HL-60 (cell line): Measurements from ENCODE around the gene DDX20.

Source experiments
- DNase-seq, 2 experiments: peaks; one replicate each; pipeline ENCODE4 v3.0.0-alpha.2; 2010 to 2020; ENCODE audit warnings: low read depth in 1 of 2, low spot score in 1 of 2
- H3K27ac ChIP-seq: fragments of 250-450 bp; sonication (Bioruptor Pico); replicated peaks from 2 replicates; pipeline ENCODE4 v1.5.1; 2020; ENCODE audit warnings: mild to moderate bottlenecking, moderate library complexity
- H3K27me3 ChIP-seq: fragments of 250-450 bp; sonication (Bioruptor Pico); 2 replicates; pipeline ENCODE4 v1.5.1; 2021; ENCODE audit warnings: mild to moderate bottlenecking, moderate library complexity; ENCODE audit not compliant: insufficient read depth, poor library complexity, severe bottlenecking
- H3K4me3 ChIP-seq: replicated peaks from 2 replicates; pipeline ENCODE4 v1.5.1; 2011; ENCODE audit warnings: mild to moderate bottlenecking, control low read depth, low read length; ENCODE audit not compliant: insufficient read depth
- CTCF ChIP-seq: IDR thresholded peaks from one replicate; pipeline ENCODE4 v1.5.1; 2011; ENCODE audit warnings: low read length, control low read depth, inconsistent platforms; ENCODE audit not compliant: insufficient read depth
- GABPA ChIP-seq: IDR thresholded peaks from 2 replicates; pipeline ENCODE4 v1.6.1; 2012; ENCODE audit warnings: low read depth
- POLR2AphosphoS5 ChIP-seq: IDR thresholded peaks from 2 replicates; pipeline ENCODE4 v1.6.1; 2012; ENCODE audit warnings: low read depth
- REST ChIP-seq: IDR thresholded peaks from 2 replicates; pipeline ENCODE4 v1.6.1; 2012; ENCODE audit warnings: low read depth; ENCODE audit not compliant: insufficient replicate concordance
- SPI1 ChIP-seq: IDR thresholded peaks from 2 replicates; pipeline ENCODE4 v1.6.1; 2012; ENCODE audit warnings: low read depth, mild to moderate bottlenecking, borderline replicate concordance

The DDX20 gene

GRCh38 chr1:111734426-111734825, 21.3 kb upstream of the DDX20 start:
- no peaks in the 10 kb centered on the region for H3K27me3 ChIP-seq
- TF ChIP-seq SPI1 (no peak), REST (no peak), GABPA (no peak), CTCF (no peak), POLR2AphosphoS5 (no peak)
- DNase-seq: no peak
- no peak overlapping the region for H3K4me3 ChIP-seq
- H3K27ac ChIP-seq: peak overlapping the region; percentile 93

- Histone ChIP-seq H3K4me3 (no peak overlapping the region), H3K27ac (peak overlapping the region; percentile 93), H3K27me3 (peaks cover 2% of the 10 kb centered on the region)
- TF ChIP-seq SPI1 (no peak), REST (no peak), POLR2AphosphoS5 (no peak), GABPA (no peak), CTCF (no peak)
- no peak for DNase-seq
Observed at GRCh38 chr1:111734856-111735255, 20.8 kb upstream of the DDX20 start.

- H3K4me3 ChIP-seq: no peak overlapping the region
- peaks cover 3% of the 10 kb centered on the region for H3K27me3 ChIP-seq
- no peak for DNase-seq
- TF ChIP-seq CTCF: no peak
- no peak for TF ChIP-seq REST
- TF ChIP-seq POLR2AphosphoS5: no peak
- TF ChIP-seq GABPA: no peak
- TF ChIP-seq SPI1: no peak
- H3K27ac ChIP-seq: no peak overlapping the region
Observed at GRCh38 chr1:111735321-111735720, 20.4 kb upstream of the DDX20 start.
